H1 (cell line): ENCODE data around the gene PROSER3. TPM values are rescaled to one million over a fixed set of nuclear protein-coding genes. Genes with fewer than 3 reads are reported as not detected.
A peak's percentile ranks its signal among the peaks of the same experiment; 100 is the strongest.

ENCODE experiments used
- CTCF ChIA-PET: fragments of 300-600 bp; sonication (Branson Sonifier 250); formaldehyde crosslinking; loops from one replicate; lab custom pipeline; 2021; ENCODE audit not compliant: partially characterized antibody; lab: Charles Lee
- POLR2A ChIA-PET: fragments of 300-600 bp; sonication (Branson Sonifier 250); formaldehyde crosslinking; loops from one replicate; lab custom pipeline; 2021; ENCODE audit warnings: inconsistent platforms; ENCODE audit not compliant: partially characterized antibody; lab: Charles Lee
- DNase-seq, 2 experiments: peaks; one replicate each; pipeline versions ENCODE4 v3.0.0 to v3.0.0-alpha.2; 2010 to 2022; ENCODE audit warnings: low spot score in 2 of 2, low read depth in 1 of 2, mixed read lengths in 1 of 2
- FAIRE-seq: peaks from 2 replicates; lab custom pipeline; 2011; peaks lifted over from hg19 to GRCh38; lab: Jason Lieb, UNC
- H2AFZ ChIP-seq: 2 replicates; pipeline ENCODE4 v1.8.1; 2012; ENCODE audit warnings: low read length, inconsistent platforms
- H2AK5ac ChIP-seq: 2 replicates; pipeline ENCODE4 v1.6.1; 2013; ENCODE audit warnings: low read depth, low read length
- H2BK120ac ChIP-seq: replicated peaks from 2 replicates; pipeline ENCODE3; 2013; ENCODE audit warnings: low read depth, low read length, inconsistent platforms
- H2BK12ac ChIP-seq: 2 replicates; pipeline ENCODE4 v1.6.1; 2013; ENCODE audit warnings: low read depth, low read length
- H2BK15ac ChIP-seq: 2 replicates; pipeline ENCODE4 v1.6.1; 2013; ENCODE audit warnings: low read length
- H2BK20ac ChIP-seq: 2 replicates; pipeline ENCODE4 v1.6.1; 2013; ENCODE audit warnings: low read length
- H2BK5ac ChIP-seq: 2 replicates; pipeline ENCODE4 v1.6.1; 2013; ENCODE audit warnings: low read depth, low read length
- H3K14ac ChIP-seq: 2 replicates; pipeline ENCODE4 v1.6.1; 2013; ENCODE audit warnings: inconsistent platforms; ENCODE audit not compliant: insufficient read length
- H3K18ac ChIP-seq: 2 replicates; pipeline ENCODE4 v1.6.1; 2013; ENCODE audit warnings: low read length; ENCODE audit errors: extremely low read depth
- H3K23ac ChIP-seq: 2 replicates; pipeline ENCODE4 v1.6.1; 2013; ENCODE audit warnings: inconsistent platforms; ENCODE audit not compliant: insufficient read length
- H3K23me2 ChIP-seq: 2 replicates; pipeline ENCODE4 v1.6.1; 2013; ENCODE audit warnings: low read depth, low read length
- H3K27ac ChIP-seq: 2 replicates; pipeline ENCODE4 v1.6.1; 2011; ENCODE audit warnings: low read depth, low read length, inconsistent platforms
- H3K27me3 ChIP-seq, 4 experiments: replicated peaks in 1 of 4; 1 replicate in 1 of 4; 2 replicates in 3 of 4; pipeline versions ENCODE4 v1.6.1 to v1.8.1; 2011 to 2013; ENCODE audit warnings: low read length in 3 of 4, mild to moderate bottlenecking in 3 of 4, inconsistent platforms in 2 of 4, mixed read lengths in 2 of 4, moderate library complexity in 1 of 4; ENCODE audit not compliant: control insufficient read depth in 3 of 4, insufficient read depth in 3 of 4; ENCODE audit errors: extremely low read depth in 1 of 4
- H3K36me3 ChIP-seq, 4 experiments: 2 replicates each; pipeline versions ENCODE4 v1.6.1 to v1.8.1; 2011 to 2013; ENCODE audit warnings: mild to moderate bottlenecking in 4 of 4, low read length in 3 of 4, moderate library complexity in 2 of 4, control low read depth in 1 of 4, inconsistent platforms in 1 of 4; ENCODE audit not compliant: insufficient read depth in 4 of 4, control insufficient read depth in 2 of 4
- H3K4ac ChIP-seq: replicated peaks from 2 replicates; pipeline ENCODE3; 2013; ENCODE audit warnings: low read length, low read depth, mixed read lengths, inconsistent platforms; ENCODE audit not compliant: insufficient read length
- H3K4me1 ChIP-seq, 4 experiments: replicated peaks in 1 of 4; 1 replicate in 1 of 4; 2 replicates in 3 of 4; pipeline versions ENCODE4 v1.6.1 to v1.8.1; 2011 to 2013; ENCODE audit warnings: low read length in 3 of 4, inconsistent platforms in 2 of 4, mixed read lengths in 1 of 4; ENCODE audit not compliant: insufficient read depth in 4 of 4, control insufficient read depth in 3 of 4
- H3K4me2 ChIP-seq, 2 experiments: 2 replicates each; pipeline versions ENCODE4 v1.6.1 to v1.8.1; 2011 to 2013; ENCODE audit warnings: low read depth in 2 of 2, low read length in 2 of 2, control low read depth in 1 of 2, inconsistent platforms in 1 of 2, mild to moderate bottlenecking in 1 of 2; ENCODE audit not compliant: insufficient read depth in 1 of 2
- H3K4me3 ChIP-seq, 4 experiments: fragments of 200-600, 300-600 bp in 1 of 4; sonication (generic), shearing (Covaris generic), sonication (Bioruptor Twin) in 1 of 4; 2 replicates each; pipeline versions ENCODE4 v1.5.1 to v1.8.1; 2011 to 2016; ENCODE audit warnings: low read length in 4 of 4, low read depth in 3 of 4, control low read depth in 2 of 4, inconsistent platforms in 2 of 4, mild to moderate bottlenecking in 2 of 4, mixed read lengths in 1 of 4, moderate library complexity in 1 of 4; ENCODE audit not compliant: insufficient read depth in 2 of 4; ENCODE audit errors: extremely low read depth in 1 of 4
- H3K56ac ChIP-seq: replicated peaks from 2 replicates; pipeline ENCODE3; 2013; ENCODE audit warnings: low read depth, mild to moderate bottlenecking, mixed read lengths, low read length, inconsistent platforms; ENCODE audit not compliant: insufficient read length
- H3K79me1 ChIP-seq: 2 replicates; pipeline ENCODE4 v1.6.1; 2013; ENCODE audit warnings: low read depth, low read length, control low read depth
- H3K79me2 ChIP-seq, 2 experiments: 2 replicates each; pipeline versions ENCODE4 v1.6.1 to v1.8.1; 2012 to 2013; ENCODE audit warnings: low read length in 2 of 2, mild to moderate bottlenecking in 2 of 2, inconsistent platforms in 1 of 2; ENCODE audit not compliant: insufficient read depth in 2 of 2, control insufficient read depth in 1 of 2
- H3K9ac ChIP-seq, 4 experiments: replicated peaks in 1 of 4; 1 replicate in 1 of 4; 2 replicates in 3 of 4; pipeline versions ENCODE4 v1.6.1 to v1.8.1; 2011 to 2013; ENCODE audit warnings: low read depth in 3 of 4, low read length in 3 of 4, control low read depth in 2 of 4, mild to moderate bottlenecking in 2 of 4, moderate library complexity in 2 of 4, inconsistent platforms in 1 of 4; ENCODE audit errors: extremely low read depth in 1 of 4
- H3K9me3 ChIP-seq, 2 experiments: 2 replicates each; pipeline versions ENCODE4 v1.6.1 to v1.8.1; 2012 to 2013; ENCODE audit warnings: mild to moderate bottlenecking in 2 of 2, moderate library complexity in 2 of 2, control low read depth in 1 of 2, inconsistent platforms in 1 of 2, low read depth in 1 of 2, low read length in 1 of 2, mixed read lengths in 1 of 2; ENCODE audit not compliant: insufficient read depth in 2 of 2
- H4K20me1 ChIP-seq, 2 experiments: replicated peaks in 1 of 2; 2 replicates each; pipeline versions ENCODE3 to v1.8.1; 2011 to 2013; ENCODE audit warnings: inconsistent platforms in 2 of 2, low read length in 2 of 2, mild to moderate bottlenecking in 1 of 2; ENCODE audit not compliant: insufficient read depth in 2 of 2, control insufficient read depth in 1 of 2
- H4K5ac ChIP-seq: 2 replicates; pipeline ENCODE4 v1.6.1; 2013; ENCODE audit warnings: low read length, low read depth, mixed read lengths, inconsistent platforms; ENCODE audit not compliant: insufficient read length
- H4K8ac ChIP-seq: 2 replicates; pipeline ENCODE4 v1.8.0; 2013; ENCODE audit warnings: mild to moderate bottlenecking, moderate library complexity, low read length, inconsistent platforms; ENCODE audit not compliant: insufficient read depth; ENCODE audit errors: extremely low read depth
- H4K91ac ChIP-seq: replicated peaks from 2 replicates; pipeline ENCODE3; 2013; ENCODE audit warnings: low read length, mixed read lengths, inconsistent platforms; ENCODE audit not compliant: insufficient read length
- BCL11A ChIP-seq, 2 experiments: IDR thresholded peaks; one replicate each; pipeline ENCODE4 v1.6.1; 2011; ENCODE audit warnings: low read depth in 2 of 2, low read length in 2 of 2, mild to moderate bottlenecking in 2 of 2
- EP300 ChIP-seq, 2 experiments: IDR thresholded peaks; 1 replicate in 1 of 2; 2 replicates in 1 of 2; pipeline ENCODE4 v1.6.1; 2011 to 2012; ENCODE audit warnings: low read depth in 2 of 2, low read length in 2 of 2, mild to moderate bottlenecking in 2 of 2, borderline replicate concordance in 1 of 2, inconsistent platforms in 1 of 2, moderate library complexity in 1 of 2
- HDAC6 ChIP-seq: IDR thresholded peaks from one replicate; pipeline ENCODE4 v1.7.1; 2012; ENCODE audit warnings: low read depth, mild to moderate bottlenecking, inconsistent platforms, low read length, moderate library complexity
- NANOG ChIP-seq: IDR thresholded peaks from 2 replicates; pipeline ENCODE4 v1.6.1; 2011; ENCODE audit warnings: low read length, low read depth, mild to moderate bottlenecking, inconsistent platforms; ENCODE audit not compliant: insufficient read depth, poor library complexity, severe bottlenecking
- SUZ12 ChIP-seq: fragments of 200-600 bp; sonication (generic); IDR thresholded peaks from 2 replicates; pipeline ENCODE4 v1.6.1; 2012; ENCODE audit warnings: mild to moderate bottlenecking, inconsistent platforms, low read length, moderate library complexity, mixed read lengths
- TBP ChIP-seq: IDR thresholded peaks from 2 replicates; pipeline ENCODE4 v1.6.1; 2011; ENCODE audit warnings: low read depth, low read length, improper control_type of control experiment
- YY1 ChIP-seq: IDR thresholded peaks from 2 replicates; pipeline ENCODE4 v1.6.1; 2011; ENCODE audit warnings: low read depth, mild to moderate bottlenecking, low read length
- WGBS, 2 experiments: shearing (Covaris generic) in 1 of 2; methylation state at CpG; one replicate each; pipeline versions ENCODE4 v1.1.6 to v1.1.7; 2013 to 2015; ENCODE audit warnings: low lambda C conversion rate in 2 of 2, mixed read lengths in 2 of 2, inconsistent platforms in 1 of 2, low coverage in 1 of 2, missing lambda C conversion rate in 1 of 2; ENCODE audit not compliant: insufficient replicate concordance in 2 of 2, insufficient coverage in 1 of 2, insufficient read length in 1 of 2; ENCODE audit errors: extremely low coverage in 1 of 2, missing lambda C conversion rate in 1 of 2; 5-methylcytosine and 5-hydroxymethylcytosine counted together
- polyA plus RNA-seq, 7 experiments: library from polyadenylated mRNA; depleted of rRNA in 3 of 7; stranded (reverse) in 5 of 7; unstranded in 2 of 7; fragments of >200 nt in 5 of 7; fragments of 200-250 nt in 2 of 7; gene quantifications; 1 replicate in 5 of 7; 2 replicates in 1 of 7; 4 replicates in 1 of 7; pipeline versions ENCODE4 v1.2.1 to v1.2.3, GENCODE V29; 2011 to 2013; ENCODE audit warnings: missing spikeins in 2 of 7, mixed read lengths in 2 of 7
- total RNA-seq: library from RNA; stranded (reverse); fragmentation: NEBNext Ultra II Directional; extraction: Animal tissue kit (Norgen Biotek cat#: 25700); gene quantifications from 2 replicates; pipeline ENCODE4 v1.2.1, GENCODE V29; 2021
- TF ChIP-seq, protein P1 (sequence below): IDR thresholded peaks from 2 replicates; pipeline ENCODE4 v1.6.1; 2012; ENCODE audit warnings: inconsistent platforms
- TF ChIP-seq, protein P2 (sequence below): IDR thresholded peaks from 2 replicates; pipeline ENCODE4 v1.6.1; 2012; ENCODE audit warnings: inconsistent platforms

PROSER3 gene
- total and polyA plus RNA-seq, 2 of the 8 experiments (the other 6 are each of a cell fraction or from before 2014, with no cell fraction given): 17.8 to 28.9 TPM

DNA sequence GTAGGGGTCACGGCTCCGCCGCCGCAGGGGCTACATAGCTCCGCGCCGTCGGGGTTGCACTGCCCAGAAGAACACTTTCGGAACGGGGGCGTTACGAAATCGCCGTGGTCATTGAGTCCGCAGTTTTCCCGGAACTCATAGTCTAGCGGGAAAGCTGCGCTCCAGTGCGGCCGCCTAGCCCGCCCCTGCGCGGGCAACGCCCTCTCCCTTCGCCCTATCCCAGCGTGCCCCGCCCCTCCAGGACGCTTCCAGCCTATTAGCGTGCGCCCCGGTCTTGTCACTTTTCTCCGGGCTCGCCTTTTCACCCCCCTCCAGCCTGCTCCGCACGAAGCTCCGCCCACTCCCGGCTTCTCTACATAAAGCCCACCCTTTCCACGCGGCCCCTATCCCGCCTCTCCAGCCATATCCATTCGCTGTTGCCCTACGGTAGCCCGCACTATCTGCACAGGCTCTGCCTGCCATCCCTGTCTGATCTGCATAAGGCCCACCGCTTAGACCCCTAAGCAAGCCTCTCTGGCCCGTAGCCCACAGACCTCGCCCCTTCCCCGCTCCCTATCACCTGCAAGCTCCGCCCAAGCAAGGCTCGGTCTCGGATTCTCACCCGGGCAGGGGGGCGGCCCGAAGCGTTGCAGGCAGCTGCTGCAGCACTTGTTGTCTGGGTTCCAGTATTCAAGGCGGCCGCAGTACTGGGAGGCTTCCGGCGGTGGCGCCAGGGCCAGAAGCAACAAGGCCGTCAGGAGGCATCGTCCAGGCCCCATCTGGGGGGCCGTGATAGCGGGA, 17.4 kb upstream of the PROSER3 start:
- Histone ChIP-seq H2AK5ac (no peak overlapping the region), H4K20me1 (peaks cover 0 to 9% of the 10 kb centered on the region in 2 experiments), H2BK12ac (no peak overlapping the region; the same call in 1 of the 2 replicates), H3K18ac (peak overlapping the region; percentile 90), H3K27me3 (no peaks in the 10 kb centered on the region), H3K9ac (peak overlapping the region in 3 of 4 experiments; percentile 51 to 64 (median 52); a peak in 6 of 7 replicates), H3K14ac (no peak overlapping the region), H2BK20ac (no peak overlapping the region), H3K79me1 (no peaks in the 10 kb centered on the region; the same call in 1 of the 2 replicates), H2BK5ac (peak overlapping the region; percentile 85; the same call in 1 of the 2 replicates), H3K27ac (peak overlapping the region; percentile 69; the same call in 1 of the 2 replicates), H3K9me3 (no peaks in the 10 kb centered on the region), H4K5ac (peak overlapping the region; percentile 81), H4K8ac (no peak overlapping the region), H3K23ac (no peak overlapping the region), H3K4ac (no peak overlapping the region), H3K79me2 (no peaks in the 10 kb centered on the region), H2BK120ac (no peak overlapping the region), H2BK15ac (no peak overlapping the region), H2AFZ (peak overlapping the region; percentile 26; the same call in 1 of the 2 replicates), H4K91ac (no peak overlapping the region), H3K36me3 (peaks cover 8 to 18% (median 14%) of the 10 kb centered on the region in 4 experiments; a peak in 5 of 8 replicates), H3K4me2 (peak overlapping the region; percentile 70 to 78), H3K4me1 (peaks cover 0 to 6% (median 3%) of the 10 kb centered on the region in 4 experiments; a peak in 3 of 7 replicates), H3K56ac (peak overlapping the region; percentile 44), H3K4me3 (peak overlapping the region; percentile 72 to 86 (median 78)), H3K23me2 (peaks cover 15% of the 10 kb centered on the region; the same call in 1 of the 2 replicates)
- ChIA-PET POLR2A (interaction anchor here (0.6 to 7.6 kb wide), 25 partner anchors 7 to 245 kb away, joined by 3 to 54 read pairs (median 4); partner anchors contain the start of genes APLP1, COX6B1, HSPB6 and LIN37), CTCF (interaction anchor here (0.7 to 8.9 kb wide), 13 partner anchors 10 to 137 kb away, joined by 3 to 80 read pairs (median 4); no protein-coding TSS in a partner anchor)
- 1% methylated on average over 57 of the region's 63 CpGs; no CpG with 5 or more reads in 1 of the 2 experiments for WGBS, 2 experiments
- DNase-seq (peak; percentile 93 to 96), FAIRE-seq (no peak)
- TF ChIP-seq, protein P1, sequence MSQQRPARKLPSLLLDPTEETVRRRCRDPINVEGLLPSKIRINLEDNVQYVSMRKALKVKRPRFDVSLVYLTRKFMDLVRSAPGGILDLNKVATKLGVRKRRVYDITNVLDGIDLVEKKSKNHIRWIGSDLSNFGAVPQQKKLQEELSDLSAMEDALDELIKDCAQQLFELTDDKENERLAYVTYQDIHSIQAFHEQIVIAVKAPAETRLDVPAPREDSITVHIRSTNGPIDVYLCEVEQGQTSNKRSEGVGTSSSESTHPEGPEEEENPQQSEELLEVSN: peak; percentile 49; the same call in 1 of the 2 replicates
- TF ChIP-seq EP300 (IDR thresholded peaks at IDR 0.05; ENCODE audit: borderline replicate concordance in 1 of 2, low read depth in 2 of 2, low read length in 2 of 2): peak in 1 of 2 experiments; percentile 43; a peak in 1 of 3 replicates
- no peak for TF ChIP-seq BCL11A (IDR thresholded peaks at IDR 0.05; ENCODE audit: low read depth in 2 of 2, low read length in 2 of 2)
- TF ChIP-seq TBP: peak; percentile 87
- TF ChIP-seq HDAC6: no peak
- TF ChIP-seq NANOG: no peak
- 0 out of 2 replicates have a peak, but pooled peaks have one; percentile 13 for TF ChIP-seq YY1
- TF ChIP-seq, protein P2, sequence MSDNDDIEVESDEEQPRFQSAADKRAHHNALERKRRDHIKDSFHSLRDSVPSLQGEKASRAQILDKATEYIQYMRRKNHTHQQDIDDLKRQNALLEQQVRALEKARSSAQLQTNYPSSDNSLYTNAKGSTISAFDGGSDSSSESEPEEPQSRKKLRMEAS: peak; percentile 48; the same call in 1 of the 2 replicates
- no peak for TF ChIP-seq SUZ12
